CD4-positive, alpha-beta T cell treated with Interleukin-6 for 4 hours (primary cell): ENCODE results near the gene MROH2A.

Experiments used
- DNase-seq: peaks from one replicate; pipeline ENCODE4 v3.0.0-alpha.2; 2020; ENCODE audit warnings: mixed read lengths

MROH2A gene

DNA sequence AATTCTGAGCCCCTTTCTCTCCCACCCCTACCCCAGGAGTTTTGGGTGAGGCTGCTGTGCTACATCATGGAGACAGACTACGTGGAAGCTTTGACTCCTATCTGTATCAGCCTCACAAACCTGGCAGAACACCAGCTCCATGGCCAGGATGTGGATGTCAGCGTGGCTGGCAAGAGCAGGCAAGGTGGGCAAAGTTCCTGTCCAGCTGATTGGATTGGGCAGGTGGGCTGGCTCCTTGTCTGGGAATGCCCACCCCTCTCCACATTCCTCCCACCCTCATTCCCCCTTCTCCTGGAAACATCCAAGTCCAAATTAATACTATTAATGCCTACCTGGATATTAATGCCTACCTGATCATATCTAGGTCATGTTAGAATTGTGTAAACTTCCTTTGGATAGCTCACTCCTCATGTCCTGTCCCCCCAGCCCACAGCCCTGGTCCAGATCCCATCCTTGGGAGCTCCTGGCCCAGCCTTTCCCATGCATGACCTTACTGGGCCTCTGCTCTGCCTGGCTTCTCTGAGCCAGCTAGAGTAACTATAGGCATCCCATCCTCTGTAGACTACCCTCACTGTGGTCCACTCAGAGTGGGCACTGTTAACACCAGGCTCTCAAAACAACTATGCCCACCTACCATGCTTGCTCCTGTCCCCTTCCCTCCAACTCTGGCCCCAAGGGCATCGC, 24.1 kb downstream of the MROH2A start:
- no peak for DNase-seq

DNA sequence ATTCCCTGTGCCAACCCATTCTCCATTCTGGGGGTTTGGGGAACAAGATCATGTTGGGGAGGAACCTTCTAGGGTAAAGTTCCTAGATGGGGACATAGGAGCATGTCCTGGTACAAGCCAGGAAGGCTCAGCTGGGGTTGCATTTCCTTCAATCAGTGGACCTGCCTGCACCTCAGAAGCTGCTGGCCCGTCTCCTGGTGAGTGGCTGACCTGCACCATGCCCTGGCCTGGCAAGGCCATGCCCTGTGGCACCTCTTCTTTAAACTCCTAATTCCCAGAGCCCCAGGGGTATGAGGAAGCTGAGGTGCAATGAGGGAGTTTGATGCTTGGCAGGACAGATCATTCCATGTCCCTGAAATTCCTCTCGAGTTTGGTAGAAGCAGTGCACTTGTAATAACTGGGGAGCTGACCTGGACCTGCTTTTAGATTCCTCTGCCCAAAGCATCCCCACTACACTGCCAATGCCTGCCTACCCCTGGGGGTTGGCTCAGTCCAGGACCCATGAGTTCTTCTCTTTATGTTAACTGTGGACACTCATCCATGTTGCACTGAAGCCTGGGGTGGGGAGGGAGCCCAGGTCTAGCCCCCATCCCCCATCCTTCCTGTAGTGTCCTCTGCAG, 25.3 kb downstream of the MROH2A start:
- DNase-seq: no peak

GRCh38 chr2:233803994-233804393, 25.9 kb downstream of the MROH2A start:
- no peak for DNase-seq

- DNase-seq: no peak
Observed at GRCh38 chr2:233807215-233807865, 29.2 kb downstream of the MROH2A start.

GRCh38 chr2:233807966-233808935, 30.1 kb downstream of the MROH2A start:
- no peak for DNase-seq

- DNase-seq: no peak
Observed at GRCh38 chr2:233810385-233810784, 32.3 kb downstream of the MROH2A start.

GRCh38 chr2:233811087-233811486, 33.0 kb downstream of the MROH2A start:
- no peak for DNase-seq

GRCh38 chr2:233811732-233812131, 33.6 kb downstream of the MROH2A start:
- DNase-seq: no peak

DNA sequence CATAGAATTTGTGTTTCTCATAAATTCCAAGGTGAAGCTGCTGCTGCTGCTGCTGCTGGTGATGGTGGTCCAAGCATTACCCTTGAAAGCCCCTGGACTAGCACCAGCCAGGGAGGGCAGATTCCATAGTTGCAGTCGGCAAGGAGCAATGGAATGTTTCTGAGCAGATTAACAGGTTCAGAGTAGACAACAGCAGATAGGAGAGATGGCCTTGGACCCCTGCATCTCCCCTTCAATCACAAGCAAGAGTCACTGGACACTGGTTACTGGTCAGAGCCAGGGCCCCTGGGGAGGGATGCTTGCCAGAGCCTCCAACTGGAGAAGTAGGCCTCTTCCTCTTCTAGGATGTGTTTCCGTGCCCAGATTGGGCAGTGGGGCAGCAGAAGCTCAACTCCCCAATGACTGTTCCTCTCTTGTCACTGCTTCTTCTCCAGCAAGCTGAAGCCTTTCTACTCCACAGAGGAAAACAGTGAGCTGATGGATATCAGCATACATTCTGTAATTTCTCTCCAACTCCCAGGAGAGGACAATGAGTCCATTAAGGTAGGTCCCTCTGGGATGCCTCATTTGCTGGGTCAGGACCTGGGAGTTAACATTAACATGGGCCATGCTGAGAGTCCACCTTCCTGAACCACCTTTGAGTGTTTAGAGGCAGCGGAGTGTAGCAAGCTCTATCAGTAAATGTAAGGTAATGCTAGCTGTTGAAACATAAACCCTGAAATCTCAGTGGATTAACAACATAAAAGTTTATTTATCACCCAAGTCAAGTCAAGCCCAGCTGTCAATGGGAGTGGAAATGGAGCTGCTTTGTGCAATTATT, 35.3 kb downstream of the MROH2A start:
- no peak for DNase-seq

GRCh38 chr2:233814056-233814835, 36.1 kb downstream of the MROH2A start:
- no peak for DNase-seq

DNA sequence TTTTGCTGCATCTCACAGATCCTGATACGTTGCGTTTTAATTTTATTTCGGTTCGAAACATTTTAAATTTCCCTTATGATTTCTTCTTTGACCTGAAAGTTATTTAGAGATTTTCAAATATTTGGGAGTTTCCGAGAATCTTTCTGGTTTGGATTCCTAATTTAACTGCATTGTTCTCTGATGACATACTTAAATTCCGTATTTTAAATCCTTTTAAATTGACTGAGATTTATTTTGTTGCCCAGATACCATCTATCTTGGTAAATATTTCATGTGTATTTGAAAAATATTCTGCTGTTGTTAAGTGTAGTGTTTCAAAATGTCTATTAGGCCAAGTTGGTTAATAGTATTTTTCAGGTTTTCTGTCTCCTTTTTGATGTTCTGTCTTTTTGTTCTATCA, 37.7 kb downstream of the MROH2A start:
- no peak for DNase-seq

- no peak for DNase-seq
Observed at GRCh38 chr2:233816334-233816733, 38.2 kb downstream of the MROH2A start.

DNA sequence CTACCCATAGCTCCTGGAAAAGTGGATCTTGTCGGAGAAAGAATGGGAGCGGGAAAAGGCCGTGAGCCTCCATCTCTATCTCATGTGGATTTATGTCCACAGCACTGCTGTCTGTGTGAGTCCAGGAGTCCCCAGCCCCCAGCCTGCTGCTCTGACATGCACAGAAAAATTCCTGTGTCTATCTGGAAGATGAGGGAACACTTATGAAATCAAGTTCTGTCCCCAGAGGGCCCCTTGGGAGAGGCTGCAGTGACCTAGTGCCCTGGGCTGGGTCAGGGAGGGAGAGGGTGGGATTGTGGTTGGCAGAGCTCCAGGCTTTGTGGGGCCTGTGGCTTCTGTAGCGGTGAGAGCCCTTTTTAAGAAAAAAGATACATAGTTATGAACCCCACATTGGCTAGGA, 38.6 kb downstream of the MROH2A start:
- DNase-seq: no peak

DNA sequence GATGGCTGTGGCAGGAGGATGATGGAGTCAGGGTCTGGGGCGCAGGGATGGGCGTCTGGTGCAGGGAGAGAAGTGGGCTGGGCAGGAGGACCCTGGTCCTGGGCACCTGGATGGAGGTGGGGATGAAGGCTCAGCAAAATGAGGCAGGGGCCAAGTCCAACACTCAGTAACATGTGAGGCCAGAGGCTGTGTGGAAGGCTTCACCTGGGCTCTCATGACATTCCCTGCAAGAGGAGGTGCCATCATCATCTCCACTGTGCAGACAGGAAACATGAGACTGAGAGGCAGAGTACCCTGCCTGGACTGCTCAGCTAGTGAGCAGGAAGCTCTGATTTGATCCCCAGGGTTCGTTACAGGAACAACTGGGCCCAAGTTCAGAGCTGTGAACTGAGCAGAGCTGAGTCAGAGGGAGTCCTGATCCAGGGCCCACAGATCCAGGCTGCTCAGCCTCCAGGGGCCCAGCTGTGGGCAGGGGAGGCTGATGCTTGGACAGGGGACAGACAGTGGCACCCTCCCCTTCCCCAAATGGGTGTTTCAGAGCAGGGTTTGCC, 39.3 kb downstream of the MROH2A start:
- no peak for DNase-seq

- no peak for DNase-seq
Observed at GRCh38 chr2:233817995-233818638, 40.0 kb downstream of the MROH2A start.

DNA sequence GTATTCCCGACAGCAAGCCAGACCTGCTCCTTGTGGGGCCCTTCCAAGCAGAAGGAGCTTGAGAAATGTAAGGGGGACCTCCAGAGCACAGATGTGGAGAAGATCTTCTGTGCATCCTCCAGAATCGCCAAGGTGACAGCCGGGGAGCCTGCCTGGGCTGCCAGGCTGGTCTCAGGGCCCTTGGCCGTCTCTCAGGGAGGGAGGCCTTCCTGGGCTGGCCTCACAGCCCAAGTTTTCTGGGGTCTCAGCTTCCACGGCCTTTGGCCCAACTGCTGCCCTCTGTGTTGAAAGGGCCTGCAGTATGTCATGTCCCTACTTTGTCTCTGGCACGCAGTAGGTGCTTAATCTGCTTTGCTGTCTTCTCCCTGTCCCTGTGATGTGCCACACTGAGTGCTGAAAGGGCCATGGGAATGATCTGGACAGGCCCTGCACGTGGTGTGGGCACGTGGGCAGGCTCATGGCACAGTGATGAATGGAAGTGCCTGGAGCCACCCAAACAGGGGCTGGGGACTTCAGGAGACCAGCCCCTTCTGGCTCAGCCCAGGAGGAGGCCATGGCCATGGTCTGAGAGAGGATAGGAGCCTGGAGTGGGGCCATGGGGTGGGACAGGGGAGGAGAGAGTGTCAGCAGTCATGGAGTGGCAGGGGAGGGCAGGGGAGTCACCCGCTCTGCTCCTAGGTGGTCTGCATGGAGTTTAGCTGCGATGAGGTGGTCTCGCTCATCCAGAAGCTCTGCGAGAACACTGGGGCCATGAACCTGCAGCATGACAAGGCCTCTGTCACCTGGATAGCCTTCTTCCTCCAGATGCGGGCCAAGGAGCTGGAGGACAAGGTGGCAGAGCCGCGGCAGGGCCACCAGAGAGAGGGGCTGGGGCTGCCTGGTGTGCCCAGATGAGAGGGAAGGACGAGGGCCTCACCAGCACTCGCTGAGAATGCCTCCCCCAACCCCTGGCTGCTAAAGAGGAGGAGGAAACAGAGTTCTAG, 40.8 kb downstream of the MROH2A start:
- DNase-seq: no peak

DNA sequence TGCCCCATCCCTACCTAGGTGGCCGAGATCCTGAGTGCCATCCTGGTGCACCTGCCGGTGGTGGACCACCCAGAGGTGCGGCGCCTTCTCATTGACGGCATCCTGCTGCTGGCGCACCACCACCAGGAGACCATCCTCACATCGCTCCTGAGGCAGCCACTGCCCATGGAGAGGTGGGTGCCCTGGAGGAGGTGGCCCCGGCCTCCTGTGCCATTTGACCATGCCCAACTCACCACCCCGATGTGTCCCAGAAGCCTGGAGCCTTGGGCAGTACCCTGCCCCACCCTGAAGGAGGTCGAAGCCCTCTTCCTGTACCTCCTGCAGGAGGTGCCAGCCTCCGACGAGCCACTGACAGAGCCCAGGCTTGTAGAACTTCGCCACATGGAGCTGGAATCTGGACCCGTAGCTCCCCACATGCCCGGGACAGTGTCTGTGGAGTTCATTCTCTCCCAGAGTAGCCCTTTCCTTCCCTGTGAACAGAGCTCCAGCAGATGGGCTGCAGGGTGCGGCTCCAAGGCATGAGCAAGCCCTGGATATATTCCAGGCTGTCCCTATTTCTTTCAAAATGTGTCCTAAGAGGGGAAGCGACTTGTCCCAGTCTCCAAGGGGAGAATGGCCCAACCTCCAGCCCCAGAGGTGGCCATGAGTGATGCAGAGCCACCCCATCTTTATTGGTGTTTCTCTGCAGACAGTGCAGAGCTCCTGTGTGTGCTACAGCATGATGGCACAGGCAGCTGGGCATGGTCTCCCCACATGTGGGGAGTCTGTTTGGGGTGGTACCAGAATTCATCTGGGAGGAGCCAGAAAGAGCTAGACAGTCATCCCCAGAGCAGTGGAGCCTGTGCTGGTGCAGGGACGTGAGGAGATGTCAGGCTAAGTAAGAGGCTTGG, 42.0 kb downstream of the MROH2A start:
- no peak for DNase-seq

- no peak for DNase-seq
Observed at GRCh38 chr2:233820774-233821105, 42.6 kb downstream of the MROH2A start.
